HepG2 (cell line): ENCODE results near the gene LZTS2. TPM values are rescaled to one million over a fixed set of nuclear protein-coding genes. Genes with fewer than 3 reads are reported as not detected.

Experiments
- AGO1 ChIP-seq: fragments of 200-400 bp; formaldehyde crosslinking; IDR thresholded peaks from 2 replicates; pipeline ENCODE4 v1.6.1; 2017; ENCODE audit warnings: mild to moderate bottlenecking, low read depth, low read length, moderate library complexity; ENCODE audit not compliant: poor library complexity, severe bottlenecking
- ATF7 ChIP-seq, 2 experiments: fragments of 450-650 bp in 1 of 2; sonication (generic) in 1 of 2; formaldehyde crosslinking in 1 of 2; IDR thresholded peaks; 2 replicates each; pipeline versions ENCODE4 v1.4.0 to v1.6.1; 2016 to 2020; ENCODE audit warnings: antibody characterized with exemption in 1 of 2, mild to moderate bottlenecking in 1 of 2, missing genetic modification reagents in 1 of 2
- IKZF5 ChIP-seq: IDR thresholded peaks from 2 replicates; pipeline ENCODE4 v1.6.1; 2018; ENCODE audit warnings: missing genetic modification reagents, mild to moderate bottlenecking, missing compliant biosample characterization
- NCOA5 ChIP-seq: sonication (generic); formaldehyde crosslinking; IDR thresholded peaks from 2 replicates; pipeline ENCODE4 v1.4.0; 2020; ENCODE audit warnings: missing genetic modification reagents
- NFATC3 ChIP-seq: sonication (generic); formaldehyde crosslinking; IDR thresholded peaks from 2 replicates; pipeline ENCODE4 v1.5.1; 2020; ENCODE audit warnings: mild to moderate bottlenecking, missing genetic modification reagents
- NR2F6 ChIP-seq, 2 experiments: IDR thresholded peaks; 2 replicates each; pipeline ENCODE4 v1.6.1; 2016; ENCODE audit warnings: antibody characterized with exemption in 1 of 2, mild to moderate bottlenecking in 1 of 2
- RNF2 ChIP-seq: fragments of 450-650 bp; conservative IDR thresholded peaks from 2 replicates; pipeline ENCODE4 v1.6.1; 2016; ENCODE audit warnings: low read depth
- SATB2 ChIP-seq: sonication (generic); formaldehyde crosslinking; IDR thresholded peaks from 2 replicates; pipeline ENCODE4 v1.5.0; 2020; ENCODE audit warnings: missing genetic modification reagents
- TBL1XR1 ChIP-seq: fragments of 150-350 bp; IDR thresholded peaks from 2 replicates; pipeline ENCODE4 v1.6.1; 2014; ENCODE audit warnings: borderline replicate concordance, low read length; ENCODE audit not compliant: partially characterized antibody
- ZBTB38 ChIP-seq: sonication (generic); formaldehyde crosslinking; IDR thresholded peaks from 2 replicates; pipeline ENCODE4 v1.5.1; 2020; ENCODE audit warnings: mild to moderate bottlenecking, missing genetic modification reagents
- ZC3H13 ChIP-seq: sonication (generic); formaldehyde crosslinking; IDR thresholded peaks from 2 replicates; pipeline ENCODE4 v1.8.1; 2023; ENCODE audit warnings: mild to moderate bottlenecking, missing genetic modification reagents, moderate library complexity
- ZNF224 ChIP-seq: sonication (generic); formaldehyde crosslinking; IDR thresholded peaks from 2 replicates; pipeline ENCODE4 v1.5.0; 2020; ENCODE audit warnings: mild to moderate bottlenecking, missing genetic modification reagents
- ZNF510 ChIP-seq: sonication (generic); formaldehyde crosslinking; IDR thresholded peaks from 2 replicates; pipeline ENCODE4 v1.4.0; 2020; ENCODE audit warnings: low read depth, mild to moderate bottlenecking, missing genetic modification reagents
- ZNF704 ChIP-seq: sonication (generic); formaldehyde crosslinking; IDR thresholded peaks from 2 replicates; pipeline ENCODE4 v1.8.1; 2023; ENCODE audit warnings: mild to moderate bottlenecking, inconsistent platforms, moderate library complexity, missing genetic modification reagents, borderline replicate concordance
- ZSCAN9 ChIP-seq: IDR thresholded peaks from 2 replicates; pipeline ENCODE4 v1.6.1; 2016; ENCODE audit warnings: borderline replicate concordance
- polyA plus RNA-seq, 8 experiments: library from polyadenylated mRNA; depleted of rRNA in 3 of 8; stranded (reverse) in 7 of 8; unstranded in 1 of 8; fragments of >200 nt; fragmentation: Illumina TruSeq in 4 of 8; extraction: Trizol in 4 of 8; gene quantifications; 2 replicates each; pipeline versions ENCODE4 v1.2.1 to v1.2.3, GENCODE V29; 2011 to 2016; ENCODE audit warnings: low read depth in 4 of 8, missing spikeins in 1 of 8, mixed read lengths in 1 of 8; ENCODE audit not compliant: insufficient read depth in 1 of 8
- total RNA-seq, 5 experiments: library from RNA; depleted of rRNA; stranded (reverse); fragments of >200 nt; fragmentation: Illumina TruSeq; extraction: Trizol; gene quantifications; 2 replicates each; pipeline ENCODE4 v1.2.3, GENCODE V29; 2016; ENCODE audit warnings: low read depth in 1 of 5
- TF ChIP-seq, protein P1 (sequence below): sonication (generic); formaldehyde crosslinking; IDR thresholded peaks from 2 replicates; pipeline ENCODE4 v1.4.0; 2020; ENCODE audit warnings: mild to moderate bottlenecking, missing genetic modification reagents
- TF ChIP-seq, protein P2 (sequence below): sonication (generic); formaldehyde crosslinking; IDR thresholded peaks from 2 replicates; pipeline ENCODE4 v1.8.0; 2022; ENCODE audit warnings: mild to moderate bottlenecking, missing genetic modification reagents, borderline replicate concordance
- TF ChIP-seq, protein P3 (sequence below): sonication (generic); formaldehyde crosslinking; IDR thresholded peaks from 2 replicates; pipeline ENCODE4 v1.4.0; 2020; ENCODE audit warnings: missing genetic modification reagents, mild to moderate bottlenecking, borderline replicate concordance
- TF ChIP-seq, protein P4 (sequence below): sonication (generic); formaldehyde crosslinking; IDR thresholded peaks from 2 replicates; pipeline ENCODE4 v1.4.0; 2020; ENCODE audit warnings: mild to moderate bottlenecking, missing genetic modification reagents

Gene LZTS2
- total and polyA plus RNA-seq, 2 of the 13 experiments (the other 11 are each of a cell fraction or from before 2014, with no cell fraction given): 43.6 to 65.6 TPM

DNA sequence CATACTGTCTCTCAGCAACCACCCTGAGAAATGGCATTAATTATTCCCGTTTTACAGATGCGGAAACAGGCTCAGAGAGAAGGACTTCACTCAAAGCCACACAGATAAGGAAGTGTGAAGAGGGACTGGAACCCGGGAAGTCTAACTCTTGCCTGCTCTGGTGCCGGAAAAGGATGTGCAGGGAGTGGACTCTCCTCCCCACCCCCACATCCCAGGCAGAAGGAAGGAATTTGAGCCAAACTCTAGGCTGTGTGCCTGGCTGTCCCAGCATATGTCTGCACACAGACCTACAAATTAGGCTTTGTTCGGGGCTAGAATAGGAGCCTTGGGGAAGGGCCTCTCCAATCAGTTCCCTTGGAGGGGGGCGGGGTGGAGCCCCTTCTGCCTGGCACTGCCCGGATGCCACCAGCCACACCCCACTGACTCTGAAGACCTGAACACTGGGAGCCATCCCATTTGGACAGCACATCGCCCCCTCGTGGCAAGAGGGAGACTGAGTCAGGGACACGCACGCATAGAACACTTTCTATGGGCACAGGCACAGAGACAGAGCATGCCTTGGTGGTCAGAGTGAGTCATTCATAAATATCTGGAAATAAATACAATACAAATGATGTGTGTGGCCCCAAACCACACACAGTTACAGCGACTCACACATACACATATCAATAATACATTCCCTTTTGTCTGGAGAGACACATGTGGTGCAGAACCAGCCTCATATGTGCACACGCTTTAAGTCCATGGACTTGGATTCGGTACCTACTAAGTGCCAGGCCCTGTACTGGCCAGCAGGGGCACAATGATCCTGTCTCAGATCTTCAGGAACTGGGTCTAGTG is 13.1 kb downstream of the LZTS2 start (continued):
- TF ChIP-seq, protein P1, sequence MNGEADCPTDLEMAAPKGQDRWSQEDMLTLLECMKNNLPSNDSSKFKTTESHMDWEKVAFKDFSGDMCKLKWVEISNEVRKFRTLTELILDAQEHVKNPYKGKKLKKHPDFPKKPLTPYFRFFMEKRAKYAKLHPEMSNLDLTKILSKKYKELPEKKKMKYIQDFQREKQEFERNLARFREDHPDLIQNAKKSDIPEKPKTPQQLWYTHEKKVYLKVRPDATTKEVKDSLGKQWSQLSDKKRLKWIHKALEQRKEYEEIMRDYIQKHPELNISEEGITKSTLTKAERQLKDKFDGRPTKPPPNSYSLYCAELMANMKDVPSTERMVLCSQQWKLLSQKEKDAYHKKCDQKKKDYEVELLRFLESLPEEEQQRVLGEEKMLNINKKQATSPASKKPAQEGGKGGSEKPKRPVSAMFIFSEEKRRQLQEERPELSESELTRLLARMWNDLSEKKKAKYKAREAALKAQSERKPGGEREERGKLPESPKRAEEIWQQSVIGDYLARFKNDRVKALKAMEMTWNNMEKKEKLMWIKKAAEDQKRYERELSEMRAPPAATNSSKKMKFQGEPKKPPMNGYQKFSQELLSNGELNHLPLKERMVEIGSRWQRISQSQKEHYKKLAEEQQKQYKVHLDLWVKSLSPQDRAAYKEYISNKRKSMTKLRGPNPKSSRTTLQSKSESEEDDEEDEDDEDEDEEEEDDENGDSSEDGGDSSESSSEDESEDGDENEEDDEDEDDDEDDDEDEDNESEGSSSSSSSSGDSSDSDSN (CRISPR knock-in tag): no peak
- TF ChIP-seq, protein P2, sequence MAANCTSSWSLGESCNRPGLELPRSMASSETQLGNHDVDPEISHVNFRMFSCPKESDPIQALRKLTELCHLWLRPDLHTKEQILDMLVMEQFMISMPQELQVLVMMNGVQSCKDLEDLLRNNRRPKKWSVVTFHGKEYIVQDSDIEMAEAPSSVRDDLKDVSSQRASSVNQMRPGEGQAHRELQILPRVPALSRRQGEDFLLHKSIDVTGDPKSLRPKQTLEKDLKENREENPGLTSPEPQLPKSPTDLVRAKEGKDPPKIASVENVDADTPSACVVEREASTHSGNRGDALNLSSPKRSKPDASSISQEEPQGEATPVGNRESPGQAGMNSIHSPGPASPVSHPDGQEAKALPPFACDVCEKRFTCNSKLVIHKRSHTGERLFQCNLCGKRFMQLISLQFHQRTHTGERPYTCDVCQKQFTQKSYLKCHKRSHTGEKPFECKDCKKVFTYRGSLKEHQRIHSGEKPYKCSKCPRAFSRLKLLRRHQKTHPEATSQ (CRISPR knock-in tag): no peak
- TF ChIP-seq ZNF704 (CRISPR knock-in tag) (no peak), NFATC3 (CRISPR knock-in tag) (peak; percentile 82; the same call in 1 of the 2 replicates), ZNF510 (CRISPR knock-in tag) (no peak), ZC3H13 (CRISPR knock-in tag) (no peak), ZNF224 (CRISPR knock-in tag) (no peak), ZSCAN9 (no peak), RNF2 (no peak), SATB2 (CRISPR knock-in tag) (no peak), NCOA5 (CRISPR knock-in tag) (no peak), TBL1XR1 (no peak), NR2F6 (IDR thresholded peaks at IDR 0.05) (no peak), NR2F6 (CRISPR knock-in tag; IDR thresholded peaks at IDR 0.05) (no peak), ZBTB38 (CRISPR knock-in tag) (no peak), AGO1 (no peak), ATF7 (IDR thresholded peaks at IDR 0.05) (no peak), ATF7 (CRISPR knock-in tag; IDR thresholded peaks at IDR 0.05) (no peak), IKZF5 (0 out of 2 replicates have a peak, but pooled peaks have one; percentile 16)
- TF ChIP-seq, protein P3, sequence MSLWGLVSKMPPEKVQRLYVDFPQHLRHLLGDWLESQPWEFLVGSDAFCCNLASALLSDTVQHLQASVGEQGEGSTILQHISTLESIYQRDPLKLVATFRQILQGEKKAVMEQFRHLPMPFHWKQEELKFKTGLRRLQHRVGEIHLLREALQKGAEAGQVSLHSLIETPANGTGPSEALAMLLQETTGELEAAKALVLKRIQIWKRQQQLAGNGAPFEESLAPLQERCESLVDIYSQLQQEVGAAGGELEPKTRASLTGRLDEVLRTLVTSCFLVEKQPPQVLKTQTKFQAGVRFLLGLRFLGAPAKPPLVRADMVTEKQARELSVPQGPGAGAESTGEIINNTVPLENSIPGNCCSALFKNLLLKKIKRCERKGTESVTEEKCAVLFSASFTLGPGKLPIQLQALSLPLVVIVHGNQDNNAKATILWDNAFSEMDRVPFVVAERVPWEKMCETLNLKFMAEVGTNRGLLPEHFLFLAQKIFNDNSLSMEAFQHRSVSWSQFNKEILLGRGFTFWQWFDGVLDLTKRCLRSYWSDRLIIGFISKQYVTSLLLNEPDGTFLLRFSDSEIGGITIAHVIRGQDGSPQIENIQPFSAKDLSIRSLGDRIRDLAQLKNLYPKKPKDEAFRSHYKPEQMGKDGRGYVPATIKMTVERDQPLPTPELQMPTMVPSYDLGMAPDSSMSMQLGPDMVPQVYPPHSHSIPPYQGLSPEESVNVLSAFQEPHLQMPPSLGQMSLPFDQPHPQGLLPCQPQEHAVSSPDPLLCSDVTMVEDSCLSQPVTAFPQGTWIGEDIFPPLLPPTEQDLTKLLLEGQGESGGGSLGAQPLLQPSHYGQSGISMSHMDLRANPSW: no peak
- TF ChIP-seq, protein P4, sequence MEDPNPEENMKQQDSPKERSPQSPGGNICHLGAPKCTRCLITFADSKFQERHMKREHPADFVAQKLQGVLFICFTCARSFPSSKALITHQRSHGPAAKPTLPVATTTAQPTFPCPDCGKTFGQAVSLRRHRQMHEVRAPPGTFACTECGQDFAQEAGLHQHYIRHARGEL (CRISPR knock-in tag): no peak
